Measurements from ENCODE around the gene SIRT2. TPM values are rescaled to one million over a fixed set of nuclear protein-coding genes. Genes with fewer than 3 reads are reported as not detected.

SIRT2 gene
- total RNA-seq, 1 donor from 2014 or later = 32.7 TPM

- POLR2A ChIA-PET = no interaction called here
- DNase-seq (no peak), ATAC-seq (ENCODE audit: low read depth) (no peak)
- H3K27me3 Mint-ChIP-seq = no peaks in the 10 kb centered on the region
- no peak for TF ChIP-seq CTCF (IDR thresholded peaks at IDR 0.05)
- H3K4me1 Mint-ChIP-seq = peaks cover 17% of the 10 kb centered on the region
- no peak overlapping the region for H3K4me3 Mint-ChIP-seq
- no peaks in the 10 kb centered on the region for H3K9me3 Mint-ChIP-seq
- no peak overlapping the region for H3K27ac Mint-ChIP-seq
- H3K36me3 Mint-ChIP-seq (ENCODE audit: low read depth) = peaks cover 58% of the 10 kb centered on the region
- CTCF ChIA-PET = no interaction called here
- intact Hi-C loops (cut with micrococcal nuclease) = no loop called here
Observed at GRCh38 chr19:38904581-38905539, 5.4 kb upstream of the SIRT2 start.

- H3K27ac Mint-ChIP-seq = no peak overlapping the region
- H3K4me1 Mint-ChIP-seq = peaks cover 39% of the 10 kb centered on the region
- intact Hi-C loops (cut with micrococcal nuclease) = no loop called here
- no peak for DNase-seq
- ATAC-seq (ENCODE audit: low read depth) = no peak
- H3K9me3 Mint-ChIP-seq = no peaks in the 10 kb centered on the region
- peak overlapping the region; percentile 29 for H3K4me3 Mint-ChIP-seq
- H3K36me3 Mint-ChIP-seq (ENCODE audit: low read depth) = peaks cover 41% of the 10 kb centered on the region
- ChIA-PET POLR2A (interaction anchor here (1.1 to 2.4 kb wide), 2 partner anchors 24 to 499 kb away, joined by 4 to 20 read pairs; partner anchors contain the start of genes FAM98C and RINL), CTCF (interaction anchor here (2.4 kb wide), 1 partner anchor 29 kb away, joined by 10 read pairs; the partner anchor contains the start of genes MRPS12 and SARS2)
- no peak for TF ChIP-seq CTCF (IDR thresholded peaks at IDR 0.05)
- H3K27me3 Mint-ChIP-seq = no peaks in the 10 kb centered on the region
Observed at GRCh38 chr19:38901683-38902082, 2.3 kb upstream of the SIRT2 start.

- peaks cover 41% of the 10 kb centered on the region for H3K4me1 Mint-ChIP-seq
- POLR2A ChIA-PET = interaction anchor here (1.0 to 2.4 kb wide), 12 partner anchors 14 to 498 kb away, joined by 3 to 22 read pairs (median 8); partner anchors contain the start of genes ACTN4, ECH1, FAM98C and MRPS12
- intact Hi-C loops (cut with micrococcal nuclease) = no loop called here
Observed at GRCh38 chr19:38900743-38901190, 1.3 kb upstream of the SIRT2 start.

GRCh38 chr19:38900202-38900629, 798 bp upstream of the SIRT2 start:
- DNase-seq = no peak
- no peaks in the 10 kb centered on the region for H3K27me3 Mint-ChIP-seq
- ChIA-PET POLR2A (interaction anchor here (0.7 to 2.4 kb wide), 15 partner anchors 13 to 526 kb away, joined by 3 to 22 read pairs (median 5); partner anchors contain the start of genes ACTN4, ECH1, EIF3K and FAM98C), CTCF (interaction anchor here (1.2 to 2.4 kb wide), 6 partner anchors 13 to 498 kb away, joined by 4 to 10 read pairs (median 6); partner anchors contain the start of genes FAM98C, MRPS12 and SARS2)
- H3K36me3 Mint-ChIP-seq (ENCODE audit: low read depth) = peaks cover 33% of the 10 kb centered on the region
- intact Hi-C loops (cut with micrococcal nuclease) = no loop called here
- peaks cover 41% of the 10 kb centered on the region for H3K4me1 Mint-ChIP-seq
- TF ChIP-seq CTCF (IDR thresholded peaks at IDR 0.05) = no peak
- no peak for ATAC-seq (ENCODE audit: low read depth)
- H3K9me3 Mint-ChIP-seq = no peaks in the 10 kb centered on the region
- H3K4me3 Mint-ChIP-seq = peak overlapping the region; percentile 91
- peak overlapping the region; percentile 87 for H3K27ac Mint-ChIP-seq

More at GRCh38 chr19:38900743-38901190, 1.3 kb upstream of the SIRT2 start:
- no peak for ATAC-seq (ENCODE audit: low read depth)
- no peaks in the 10 kb centered on the region for H3K9me3 Mint-ChIP-seq
- TF ChIP-seq CTCF (IDR thresholded peaks at IDR 0.05) = no peak
- DNase-seq = no peak
- CTCF ChIA-PET = interaction anchor here (0.6 to 2.4 kb wide), 8 partner anchors 13 to 498 kb away, joined by 3 to 10 read pairs (median 6); partner anchors contain the start of genes FAM98C, MRPS12, RINL and SARS2
- H3K4me3 Mint-ChIP-seq = peak overlapping the region; percentile 91
- H3K36me3 Mint-ChIP-seq (ENCODE audit: low read depth) = peaks cover 36% of the 10 kb centered on the region
- H3K27me3 Mint-ChIP-seq = no peaks in the 10 kb centered on the region
- peak overlapping the region; percentile 87 for H3K27ac Mint-ChIP-seq
